HepG2 (cell line): Measurements from ENCODE around the gene CSNK1G1. TPM values are rescaled to one million over a fixed set of nuclear protein-coding genes. Genes with fewer than 3 reads are reported as not detected.
A peak's percentile ranks its signal among the peaks of the same experiment; 100 is the strongest.

Experiments
- AKAP8 ChIP-seq: sonication (generic); formaldehyde crosslinking; IDR thresholded peaks from 2 replicates; pipeline ENCODE4 v1.5.1; 2020; ENCODE audit warnings: mild to moderate bottlenecking, missing genetic modification reagents
- BCLAF1 ChIP-seq: fragments of 450-650 bp; IDR thresholded peaks from 2 replicates; pipeline ENCODE4 v1.6.1; 2017; ENCODE audit warnings: mild to moderate bottlenecking
- FOXO4 ChIP-seq: sonication (generic); formaldehyde crosslinking; conservative IDR thresholded peaks from 2 replicates; pipeline ENCODE4 v1.8.1; 2023; ENCODE audit warnings: missing genetic modification reagents
- HOXA3 ChIP-seq: sonication (generic); formaldehyde crosslinking; IDR thresholded peaks from 2 replicates; pipeline ENCODE4 v1.5.0; 2020; ENCODE audit warnings: missing genetic modification reagents
- LRRFIP1 ChIP-seq: sonication (generic); formaldehyde crosslinking; conservative IDR thresholded peaks from 2 replicates; pipeline ENCODE4 v1.4.0; 2020; ENCODE audit warnings: missing genetic modification reagents
- MAZ ChIP-seq, 2 experiments: sonication (generic) in 1 of 2; formaldehyde crosslinking in 1 of 2; IDR thresholded peaks; 2 replicates each; pipeline versions ENCODE4 v1.5.0 to v1.6.1; 2012 to 2020; ENCODE audit warnings: low read depth in 2 of 2, mild to moderate bottlenecking in 2 of 2, borderline replicate concordance in 1 of 2, improper control_type of control experiment in 1 of 2, low read length in 1 of 2, missing genetic modification reagents in 1 of 2, moderate library complexity in 1 of 2
- MXD4 ChIP-seq: IDR thresholded peaks from 2 replicates; pipeline ENCODE4 v1.6.1; 2016; ENCODE audit warnings: mild to moderate bottlenecking, missing biosample characterization, missing genetic modification reagents
- REL ChIP-seq: sonication (generic); formaldehyde crosslinking; conservative IDR thresholded peaks from 2 replicates; pipeline ENCODE4 v1.8.0; 2022; ENCODE audit warnings: mild to moderate bottlenecking, missing genetic modification reagents, moderate library complexity
- REPIN1 ChIP-seq: sonication (generic); formaldehyde crosslinking; IDR thresholded peaks from 2 replicates; pipeline ENCODE4 v1.8.0; 2022; ENCODE audit warnings: missing genetic modification reagents, low read depth, mild to moderate bottlenecking, borderline replicate concordance
- SAP130 ChIP-seq: IDR thresholded peaks from 2 replicates; pipeline ENCODE4 v1.6.1; 2016; ENCODE audit warnings: low read depth
- SIX1 ChIP-seq: sonication (generic); formaldehyde crosslinking; IDR thresholded peaks from 2 replicates; pipeline ENCODE4 v1.4.0; 2020; ENCODE audit warnings: missing genetic modification reagents, borderline replicate concordance
- SMC3 ChIP-seq: IDR thresholded peaks from 2 replicates; pipeline ENCODE4 v1.6.1; 2011; ENCODE audit warnings: low read length, improper control_type of control experiment
- ZNF142 ChIP-seq: sonication (generic); formaldehyde crosslinking; IDR thresholded peaks from 2 replicates; pipeline ENCODE4 v1.4.0; 2020; ENCODE audit warnings: missing genetic modification reagents
- ZNF224 ChIP-seq: sonication (generic); formaldehyde crosslinking; IDR thresholded peaks from 2 replicates; pipeline ENCODE4 v1.5.0; 2020; ENCODE audit warnings: mild to moderate bottlenecking, missing genetic modification reagents
- ZNF264 ChIP-seq: sonication (generic); formaldehyde crosslinking; IDR thresholded peaks from 2 replicates; pipeline ENCODE4 v1.4.0; 2020; ENCODE audit warnings: missing genetic modification reagents
- ZNF354B ChIP-seq: sonication (generic); formaldehyde crosslinking; IDR thresholded peaks from 2 replicates; pipeline ENCODE4 v1.8.0; 2022; ENCODE audit warnings: mild to moderate bottlenecking, missing genetic modification reagents
- ZNF383 ChIP-seq: sonication (generic); formaldehyde crosslinking; IDR thresholded peaks from 2 replicates; pipeline ENCODE4 v1.4.0; 2020; ENCODE audit warnings: missing genetic modification reagents, mild to moderate bottlenecking, borderline replicate concordance
- polyA plus RNA-seq, 8 experiments: library from polyadenylated mRNA; depleted of rRNA in 3 of 8; stranded (reverse) in 7 of 8; unstranded in 1 of 8; fragments of >200 nt; fragmentation: Illumina TruSeq in 4 of 8; extraction: Trizol in 4 of 8; gene quantifications; 2 replicates each; pipeline versions ENCODE4 v1.2.1 to v1.2.3, GENCODE V29; 2011 to 2016; ENCODE audit warnings: low read depth in 4 of 8, missing spikeins in 1 of 8, mixed read lengths in 1 of 8; ENCODE audit not compliant: insufficient read depth in 1 of 8
- total RNA-seq, 5 experiments: library from RNA; depleted of rRNA; stranded (reverse); fragments of >200 nt; fragmentation: Illumina TruSeq; extraction: Trizol; gene quantifications; 2 replicates each; pipeline ENCODE4 v1.2.3, GENCODE V29; 2016; ENCODE audit warnings: low read depth in 1 of 5

CSNK1G1 gene
- total and polyA plus RNA-seq, 2 of the 13 experiments (the other 11 are each of a cell fraction or from before 2014, with no cell fraction given): 8.5 to 12.6 TPM

- TF ChIP-seq BCLAF1 (no peak), MXD4 (CRISPR knock-in tag) (peak; percentile 92), REL (CRISPR knock-in tag) (peak; percentile 87), MAZ (IDR thresholded peaks at IDR 0.05; ENCODE audit: borderline replicate concordance, low read depth, low read length) (peak; percentile 93), MAZ (CRISPR knock-in tag; IDR thresholded peaks at IDR 0.05; ENCODE audit: low read depth) (peak; percentile 94), SAP130 (CRISPR knock-in tag) (peak; percentile 100), FOXO4 (CRISPR knock-in tag) (no peak), ZNF354B (CRISPR knock-in tag) (no peak), HOXA3 (CRISPR knock-in tag) (peak; percentile 99), SMC3 (no peak), ZNF383 (CRISPR knock-in tag) (0 out of 2 replicates have a peak, but pooled peaks have one; percentile 85), LRRFIP1 (CRISPR knock-in tag) (no peak), ZNF142 (CRISPR knock-in tag) (peak; percentile 90), ZNF264 (CRISPR knock-in tag) (peak; percentile 97), AKAP8 (CRISPR knock-in tag) (peak; percentile 83), REPIN1 (CRISPR knock-in tag) (peak; percentile 96), SIX1 (CRISPR knock-in tag) (no peak; the same call in 1 of the 2 replicates), ZNF224 (CRISPR knock-in tag) (0 out of 2 replicates have a peak, but pooled peaks have one; percentile 81)
These were observed 31.7 kb upstream of the CSNK1G1 start, which contains the start of gene TRIP4 (continued) for GRCh38 chr15:64387562-64388168.
